Esophagus squamous epithelium (tissue), 4 donors: ENCODE data around the gene SPATC1L.

ENCODE experiments used
- CTCF ChIP-seq, 6 experiments: fragments of 450-650 bp in 4 of 6; fragments of 200-600 bp in 2 of 6; sonication (generic) in 2 of 6; IDR thresholded peaks; one replicate each; pipeline ENCODE4 v1.5.1; 2016 to 2019; ENCODE audit warnings: antibody characterized with exemption in 6 of 6, mild to moderate bottlenecking in 4 of 6, moderate library complexity in 4 of 6
- POLR2A ChIP-seq, 4 donors: fragments of 450-650 bp; IDR thresholded peaks; one replicate each; pipeline ENCODE4 v1.6.1; 2017; ENCODE audit warnings: antibody characterized with exemption in 4 of 4, mild to moderate bottlenecking in 4 of 4, moderate library complexity in 3 of 4

- no peak for TF ChIP-seq CTCF (IDR thresholded peaks at IDR 0.05)
- no peak for TF ChIP-seq POLR2A (IDR thresholded peaks at IDR 0.05)
Measured at GRCh38 chr21:46229923-46230260, 45.6 kb upstream of the SPATC1L start.
